OCI-LY1 (cell line): ENCODE results near the gene USP28.

Experiments used
- EZH2 ChIP-seq: fragments of 200-600 bp; sonication (generic), shearing (Covaris generic); IDR thresholded peaks from 2 replicates; pipeline ENCODE4 v1.8.0; 2017; ENCODE audit warnings: borderline replicate concordance, mixed run types, mild to moderate bottlenecking, antibody characterized with exemption, low read length, moderate library complexity, mixed read lengths
- TF ChIP-seq, protein P1 (sequence below): fragments of 200-600 bp; sonication (generic), shearing (Covaris generic); IDR thresholded peaks from 2 replicates; pipeline ENCODE4 v1.5.1; 2017; ENCODE audit warnings: mild to moderate bottlenecking, antibody characterized with exemption, low read length, moderate library complexity, mixed read lengths

DNA sequence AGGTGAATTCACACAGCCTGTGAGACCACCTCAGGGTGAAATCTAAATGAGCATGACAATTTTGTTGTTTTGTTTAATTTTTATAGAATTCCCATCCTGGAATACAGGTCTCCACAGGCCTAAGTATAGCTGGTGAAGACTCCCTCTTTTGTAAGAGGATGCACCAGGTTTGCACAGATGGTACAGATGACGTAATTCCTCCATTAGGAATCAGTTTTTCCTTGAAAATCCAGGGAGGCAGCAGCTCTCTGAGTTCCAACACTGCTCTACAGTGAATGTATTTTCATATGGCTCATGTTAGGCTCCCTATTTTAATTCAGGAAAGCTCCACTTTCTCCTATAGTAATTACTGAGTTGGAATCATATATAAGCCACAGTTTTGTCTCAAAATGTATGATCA is 47.2 kb downstream of the USP28 start:
- no peak for TF ChIP-seq EZH2
- TF ChIP-seq, protein P1, sequence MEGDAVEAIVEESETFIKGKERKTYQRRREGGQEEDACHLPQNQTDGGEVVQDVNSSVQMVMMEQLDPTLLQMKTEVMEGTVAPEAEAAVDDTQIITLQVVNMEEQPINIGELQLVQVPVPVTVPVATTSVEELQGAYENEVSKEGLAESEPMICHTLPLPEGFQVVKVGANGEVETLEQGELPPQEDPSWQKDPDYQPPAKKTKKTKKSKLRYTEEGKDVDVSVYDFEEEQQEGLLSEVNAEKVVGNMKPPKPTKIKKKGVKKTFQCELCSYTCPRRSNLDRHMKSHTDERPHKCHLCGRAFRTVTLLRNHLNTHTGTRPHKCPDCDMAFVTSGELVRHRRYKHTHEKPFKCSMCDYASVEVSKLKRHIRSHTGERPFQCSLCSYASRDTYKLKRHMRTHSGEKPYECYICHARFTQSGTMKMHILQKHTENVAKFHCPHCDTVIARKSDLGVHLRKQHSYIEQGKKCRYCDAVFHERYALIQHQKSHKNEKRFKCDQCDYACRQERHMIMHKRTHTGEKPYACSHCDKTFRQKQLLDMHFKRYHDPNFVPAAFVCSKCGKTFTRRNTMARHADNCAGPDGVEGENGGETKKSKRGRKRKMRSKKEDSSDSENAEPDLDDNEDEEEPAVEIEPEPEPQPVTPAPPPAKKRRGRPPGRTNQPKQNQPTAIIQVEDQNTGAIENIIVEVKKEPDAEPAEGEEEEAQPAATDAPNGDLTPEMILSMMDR, result no peak
